ENCODE measurements around the gene SNORC. TPM values are rescaled to one million over a fixed set of nuclear protein-coding genes. Genes with fewer than 3 reads are reported as not detected.
A peak's percentile ranks its signal among the peaks of the same experiment; 100 is the strongest.

The SNORC gene
- total RNA-seq, 3 donors from 2014 or later, result 0.32 to 23.1 (median 9.2) TPM

GRCh38 chr2:232894251-232894650, 24.2 kb downstream of the SNORC start:
- intact Hi-C loops (cut with DNase I; ENCODE audit: low total_unique reads), result no loop called here
- Histone ChIP-seq H3K27me3 (no peaks in the 10 kb centered on the region), H3K4me3 (no peak overlapping the region), H3K36me3 (no peaks in the 10 kb centered on the region), H3K27ac (no peak overlapping the region), H3K9me3 (no peaks in the 10 kb centered on the region), H3K4me1 (no peaks in the 10 kb centered on the region)
- no peak for TF ChIP-seq POLR2AphosphoS5 (IDR thresholded peaks at IDR 0.05)
- DNase-seq (ENCODE audit: low spot score in 2 of 2), result peak in 1 of 2 donors; percentile 22

GRCh38 chr2:232894746-232895145, 24.7 kb downstream of the SNORC start:
- H3K4me1 ChIP-seq, result no peaks in the 10 kb centered on the region
- DNase-seq (ENCODE audit: low spot score in 2 of 2), result peak in 1 of 2 donors; percentile 36
- no peaks in the 10 kb centered on the region for H3K27me3 ChIP-seq
- H3K4me3 ChIP-seq, result no peak overlapping the region
- H3K9me3 ChIP-seq, result no peaks in the 10 kb centered on the region
- intact Hi-C loops (cut with DNase I; ENCODE audit: low total_unique reads), result no loop called here
- no peaks in the 10 kb centered on the region for H3K36me3 ChIP-seq
- no peak overlapping the region for H3K27ac ChIP-seq
- TF ChIP-seq CTCF (IDR thresholded peaks at IDR 0.05), result no peak
- TF ChIP-seq POLR2A (IDR thresholded peaks at IDR 0.05), result no peak
- no peak for TF ChIP-seq POLR2AphosphoS5 (IDR thresholded peaks at IDR 0.05)

- Histone ChIP-seq H3K27me3 (no peaks in the 10 kb centered on the region), H3K9me3 (no peaks in the 10 kb centered on the region), H3K27ac (no peak overlapping the region), H3K4me3 (no peak overlapping the region), H3K4me1 (no peaks in the 10 kb centered on the region), H3K36me3 (no peaks in the 10 kb centered on the region)
- no peak for DNase-seq (ENCODE audit: low spot score in 2 of 2)
- intact Hi-C loops (cut with DNase I; ENCODE audit: low total_unique reads), result no loop called here
- TF ChIP-seq CTCF (IDR thresholded peaks at IDR 0.05) (no peak), POLR2A (IDR thresholded peaks at IDR 0.05) (no peak), POLR2AphosphoS5 (IDR thresholded peaks at IDR 0.05) (no peak)
These were observed 26.0 kb downstream of the SNORC start for GRCh38 chr2:232896111-232896510.

GRCh38 chr2:232896720-232897597, 26.9 kb downstream of the SNORC start:
- Histone ChIP-seq H3K36me3 (no peaks in the 10 kb centered on the region), H3K4me1 (no peaks in the 10 kb centered on the region), H3K9me3 (no peaks in the 10 kb centered on the region), H3K27ac (no peak overlapping the region), H3K27me3 (no peaks in the 10 kb centered on the region), H3K4me3 (no peak overlapping the region)
- intact Hi-C loops (cut with DNase I; ENCODE audit: low total_unique reads), result no loop called here
- peak in 1 of 2 donors; percentile 45 for DNase-seq (ENCODE audit: low spot score in 2 of 2)
- TF ChIP-seq POLR2AphosphoS5 (IDR thresholded peaks at IDR 0.05) (no peak), POLR2A (IDR thresholded peaks at IDR 0.05) (no peak), CTCF (IDR thresholded peaks at IDR 0.05) (no peak)

- TF ChIP-seq CTCF (IDR thresholded peaks at IDR 0.05) (no peak), POLR2AphosphoS5 (IDR thresholded peaks at IDR 0.05) (no peak), POLR2A (IDR thresholded peaks at IDR 0.05) (no peak)
- H3K4me1 ChIP-seq, result no peaks in the 10 kb centered on the region
- no peaks in the 10 kb centered on the region for H3K9me3 ChIP-seq
- H3K36me3 ChIP-seq, result no peaks in the 10 kb centered on the region
- no peaks in the 10 kb centered on the region for H3K27me3 ChIP-seq
- no peak for DNase-seq (ENCODE audit: low spot score in 2 of 2)
- H3K27ac ChIP-seq, result no peak overlapping the region
- intact Hi-C loops (cut with DNase I; ENCODE audit: low total_unique reads), result no loop called here
- no peak overlapping the region for H3K4me3 ChIP-seq
These were observed 27.7 kb downstream of the SNORC start for GRCh38 chr2:232897598-232898408.
